PC-3 (cell line): ENCODE data around the gene IL11.

Source experiments
- EZH2 ChIP-seq: fragments of 300-600 bp; sonication (generic); IDR thresholded peaks from one replicate; pipeline ENCODE4 v1.6.1; 2017; ENCODE audit warnings: antibody characterized with exemption, mild to moderate bottlenecking, low read length; ENCODE audit not compliant: unreplicated experiment
- EZH2phosphoT487 ChIP-seq: fragments of 300-600 bp; sonication (generic); IDR thresholded peaks from 2 replicates; pipeline ENCODE4 v1.6.1; 2018; ENCODE audit warnings: mild to moderate bottlenecking, antibody characterized with exemption, low read length, borderline replicate concordance
- TF ChIP-seq, protein P1 (sequence below): fragments of 300-600 bp; sonication (generic); conservative IDR thresholded peaks from 2 replicates; pipeline ENCODE4 v1.5.1; 2017; ENCODE audit warnings: antibody characterized with exemption, low read depth, mild to moderate bottlenecking, low read length

DNA sequence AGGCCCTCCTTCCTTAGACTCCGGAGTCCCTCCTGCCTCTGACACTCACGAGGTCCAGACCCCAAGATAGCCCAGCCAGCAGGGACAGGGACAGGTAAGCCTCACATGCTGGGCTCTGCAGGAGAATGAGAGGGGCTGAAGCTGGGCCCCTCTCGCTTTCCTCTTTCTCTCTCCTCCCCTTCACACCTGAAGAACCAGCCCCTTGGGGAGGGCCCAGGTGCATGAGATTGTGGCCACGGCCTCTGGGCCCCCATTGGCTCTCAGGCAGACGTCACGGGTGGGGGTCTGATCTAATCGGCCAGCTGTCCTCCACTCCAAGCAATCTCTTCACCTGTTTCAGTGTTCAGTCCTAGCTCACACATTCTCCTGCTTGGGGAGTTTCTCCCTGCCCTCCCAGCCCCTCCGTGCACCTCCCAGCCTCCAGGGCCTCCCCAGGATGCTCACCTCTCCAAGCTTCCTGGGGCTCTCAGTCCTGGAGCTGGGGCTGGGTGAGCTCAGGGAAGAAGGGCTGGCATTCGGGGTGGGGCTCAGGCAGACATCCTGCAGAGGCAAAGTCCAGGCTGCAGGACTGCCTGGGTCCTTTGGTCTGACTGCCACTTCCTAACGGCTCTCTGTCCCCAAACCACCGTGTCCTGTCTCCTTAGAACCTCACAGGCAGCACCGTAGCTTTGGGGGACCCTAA, 47.9 kb downstream of the IL11 start:
- TF ChIP-seq, protein P1, sequence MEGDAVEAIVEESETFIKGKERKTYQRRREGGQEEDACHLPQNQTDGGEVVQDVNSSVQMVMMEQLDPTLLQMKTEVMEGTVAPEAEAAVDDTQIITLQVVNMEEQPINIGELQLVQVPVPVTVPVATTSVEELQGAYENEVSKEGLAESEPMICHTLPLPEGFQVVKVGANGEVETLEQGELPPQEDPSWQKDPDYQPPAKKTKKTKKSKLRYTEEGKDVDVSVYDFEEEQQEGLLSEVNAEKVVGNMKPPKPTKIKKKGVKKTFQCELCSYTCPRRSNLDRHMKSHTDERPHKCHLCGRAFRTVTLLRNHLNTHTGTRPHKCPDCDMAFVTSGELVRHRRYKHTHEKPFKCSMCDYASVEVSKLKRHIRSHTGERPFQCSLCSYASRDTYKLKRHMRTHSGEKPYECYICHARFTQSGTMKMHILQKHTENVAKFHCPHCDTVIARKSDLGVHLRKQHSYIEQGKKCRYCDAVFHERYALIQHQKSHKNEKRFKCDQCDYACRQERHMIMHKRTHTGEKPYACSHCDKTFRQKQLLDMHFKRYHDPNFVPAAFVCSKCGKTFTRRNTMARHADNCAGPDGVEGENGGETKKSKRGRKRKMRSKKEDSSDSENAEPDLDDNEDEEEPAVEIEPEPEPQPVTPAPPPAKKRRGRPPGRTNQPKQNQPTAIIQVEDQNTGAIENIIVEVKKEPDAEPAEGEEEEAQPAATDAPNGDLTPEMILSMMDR: no peak
- TF ChIP-seq EZH2 (no peak), EZH2phosphoT487 (no peak)
